Fibroblast of skin of abdomen (primary cell): ENCODE data around the gene SSTR4. TPM values are rescaled to one million over a fixed set of nuclear protein-coding genes. Genes with fewer than 3 reads are reported as not detected.
"Not testable (repeated sequence)": the region's sequence is repeated elsewhere in the genome, so short reads cannot be mapped to it uniquely, and the experiment has no call there.

Experiments
- DNase-seq: peaks from one replicate; pipeline ENCODE4 v3.0.0-alpha.2; 2013
- polyA plus RNA-seq, 2 experiments: library from polyadenylated mRNA; unstranded; fragments of 120-200 nt; gene quantifications; one replicate each; pipeline ENCODE4 v1.2.1, GENCODE V29; 2013; ENCODE audit not compliant: insufficient read length in 2 of 2

Gene SSTR4
- polyA plus RNA-seq (2013, experiment 1 of 2; ENCODE audit: insufficient read length) = not detected
- not detected for polyA plus RNA-seq (2013, experiment 2 of 2; ENCODE audit: insufficient read length)

DNA sequence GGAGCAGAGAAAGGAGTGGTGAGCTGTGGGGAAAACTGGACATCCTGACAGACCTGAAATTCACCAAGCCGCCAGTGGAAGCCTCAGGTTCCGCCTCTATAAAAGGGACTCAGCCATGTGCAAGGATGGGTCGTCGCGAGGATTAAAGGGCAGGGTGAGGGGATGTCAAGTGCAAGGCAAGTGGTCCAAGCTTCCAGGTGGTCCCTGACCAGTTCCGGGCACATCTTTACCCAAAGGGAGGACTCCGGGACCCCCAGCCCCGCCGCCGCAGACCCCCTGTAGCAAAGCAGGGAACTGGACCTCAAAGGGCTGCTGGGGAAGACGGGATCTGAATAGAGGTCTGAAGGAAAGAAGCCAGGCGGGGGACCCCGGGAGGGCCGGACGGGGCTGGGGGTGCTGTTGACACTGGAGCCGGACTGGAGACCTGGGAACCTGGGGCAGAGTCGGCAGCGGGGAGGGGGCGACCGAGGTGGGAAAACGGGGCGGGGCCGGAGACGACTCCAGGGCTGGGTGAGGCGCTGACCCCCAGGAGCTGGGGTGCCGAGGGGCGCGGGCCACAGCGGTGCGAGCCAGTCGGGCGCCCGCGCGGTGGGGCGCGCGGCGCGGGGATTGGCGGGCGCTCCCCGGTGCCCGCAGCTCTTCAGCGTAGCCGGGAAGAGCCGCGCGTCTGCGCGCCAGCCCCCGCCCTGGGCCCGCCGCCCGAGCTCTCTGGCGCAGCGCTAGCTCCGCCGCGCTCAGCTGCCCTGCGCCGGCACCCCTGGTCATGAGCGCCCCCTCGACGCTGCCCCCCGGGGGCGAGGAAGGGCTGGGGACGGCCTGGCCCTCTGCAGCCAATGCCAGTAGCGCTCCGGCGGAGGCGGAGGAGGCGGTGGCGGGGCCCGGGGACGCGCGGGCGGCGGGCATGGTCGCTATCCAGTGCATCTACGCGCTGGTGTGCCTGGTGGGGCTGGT, at the start of gene SSTR4:
SSTR4 (plus strand) TSS at position 592 of the 951 bp plus-strand sequence; CDS start at position 764, 172 bp downstream.
- DNase-seq = no peak

- DNase-seq = no peak
Observed at GRCh38 chr20:22986601-22987000, 48.5 kb upstream of the SSTR4 start.

DNA sequence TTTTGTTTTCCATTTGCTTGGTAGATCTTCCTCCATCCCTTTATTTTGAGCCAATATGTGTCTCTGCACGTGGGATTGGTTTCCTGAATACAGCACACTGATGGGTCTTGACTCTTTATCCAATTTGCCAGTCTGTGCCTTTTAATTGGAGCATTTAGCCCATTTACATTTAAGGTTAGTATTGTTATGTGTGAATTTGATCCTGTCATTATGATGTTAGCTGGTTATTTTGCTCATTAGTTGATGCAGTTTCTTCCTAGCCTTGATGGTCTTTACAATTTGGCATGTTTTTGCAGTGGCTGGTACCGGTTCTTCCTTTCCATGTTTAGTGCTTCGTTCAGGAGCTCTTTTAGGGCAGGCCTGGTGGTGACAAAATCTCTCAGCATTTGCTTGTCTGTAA, 43.7 kb upstream of the SSTR4 start:
- not testable (repeated sequence) for DNase-seq

DNA sequence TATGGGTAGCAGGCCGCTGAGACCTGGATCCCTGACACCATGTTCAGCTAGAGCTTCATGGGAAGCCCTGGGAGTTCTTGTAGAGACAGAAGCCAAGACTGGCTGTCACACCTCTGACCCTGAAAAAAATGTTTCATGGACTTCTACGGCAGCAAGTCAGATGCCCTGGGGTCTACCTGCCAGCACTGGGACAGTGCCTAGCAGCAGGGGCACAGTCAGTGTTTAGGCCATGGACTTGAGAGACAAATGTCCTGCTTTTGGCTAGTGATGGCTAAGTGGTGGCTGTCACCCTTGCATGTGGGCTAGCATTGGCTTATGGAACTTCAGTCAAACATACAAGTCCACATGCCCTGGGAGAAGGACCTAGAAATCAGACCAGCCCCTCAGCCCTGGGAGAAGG, 41.3 kb upstream of the SSTR4 start:
- DNase-seq = no peak

DNA sequence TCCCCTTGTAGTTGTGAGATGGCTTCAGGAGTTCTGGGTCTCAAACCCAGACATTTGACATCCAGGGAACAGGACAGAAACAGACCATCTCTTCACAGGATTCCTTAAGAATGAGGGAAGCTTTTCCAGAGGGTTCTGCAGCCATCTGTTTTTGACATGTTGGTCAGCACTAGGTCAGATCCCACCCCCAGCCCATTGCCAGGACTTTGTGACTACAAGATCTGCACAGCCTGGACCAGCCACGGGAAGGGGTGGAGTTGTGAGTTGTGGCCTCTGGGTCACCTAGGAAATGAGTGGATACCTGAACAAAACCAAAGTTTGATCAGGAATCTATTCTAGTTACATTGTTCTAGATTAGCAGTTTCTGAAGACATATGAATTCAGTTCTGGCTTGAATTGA, 39.2 kb upstream of the SSTR4 start:
- no peak for DNase-seq

DNA sequence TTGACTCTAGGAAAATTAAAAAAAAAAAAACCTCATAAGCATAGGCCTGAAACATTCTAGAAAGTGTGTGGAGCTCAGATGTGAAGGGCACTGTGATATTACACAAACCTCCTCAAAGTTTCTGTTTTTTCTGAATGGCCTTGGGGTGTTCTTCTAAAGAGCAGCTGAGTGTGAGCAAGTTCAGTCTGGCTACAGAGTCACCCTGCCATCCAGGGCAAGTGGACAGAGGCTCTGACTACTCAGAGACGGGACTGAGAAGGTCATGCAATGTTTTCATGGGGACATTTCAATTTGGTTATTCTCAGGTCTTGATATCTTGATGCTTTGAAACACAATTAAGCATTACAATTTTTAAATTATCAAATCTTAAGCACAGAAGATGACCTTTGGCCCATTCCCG, 36.6 kb upstream of the SSTR4 start:
- DNase-seq = no peak

DNA sequence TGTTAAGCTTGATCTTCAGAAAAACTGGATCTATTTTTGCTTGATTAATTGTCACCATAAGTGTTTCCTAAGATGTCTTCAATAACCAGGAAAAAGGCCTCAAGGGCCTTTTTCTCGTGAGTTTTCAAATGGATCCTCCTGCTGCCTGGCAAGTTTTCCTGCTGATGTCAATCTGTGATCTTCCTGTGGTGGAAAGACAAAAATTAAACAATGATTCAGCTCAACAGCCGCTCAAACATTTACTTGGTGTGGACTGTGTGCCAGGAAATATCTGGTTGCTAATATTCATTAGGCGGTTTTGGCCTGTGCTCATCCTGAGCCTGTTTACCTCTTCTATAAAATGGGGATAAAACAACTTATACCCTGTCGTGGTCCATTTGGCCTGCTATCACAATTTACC, 35.4 kb upstream of the SSTR4 start:
- peak; percentile 28 for DNase-seq

DNA sequence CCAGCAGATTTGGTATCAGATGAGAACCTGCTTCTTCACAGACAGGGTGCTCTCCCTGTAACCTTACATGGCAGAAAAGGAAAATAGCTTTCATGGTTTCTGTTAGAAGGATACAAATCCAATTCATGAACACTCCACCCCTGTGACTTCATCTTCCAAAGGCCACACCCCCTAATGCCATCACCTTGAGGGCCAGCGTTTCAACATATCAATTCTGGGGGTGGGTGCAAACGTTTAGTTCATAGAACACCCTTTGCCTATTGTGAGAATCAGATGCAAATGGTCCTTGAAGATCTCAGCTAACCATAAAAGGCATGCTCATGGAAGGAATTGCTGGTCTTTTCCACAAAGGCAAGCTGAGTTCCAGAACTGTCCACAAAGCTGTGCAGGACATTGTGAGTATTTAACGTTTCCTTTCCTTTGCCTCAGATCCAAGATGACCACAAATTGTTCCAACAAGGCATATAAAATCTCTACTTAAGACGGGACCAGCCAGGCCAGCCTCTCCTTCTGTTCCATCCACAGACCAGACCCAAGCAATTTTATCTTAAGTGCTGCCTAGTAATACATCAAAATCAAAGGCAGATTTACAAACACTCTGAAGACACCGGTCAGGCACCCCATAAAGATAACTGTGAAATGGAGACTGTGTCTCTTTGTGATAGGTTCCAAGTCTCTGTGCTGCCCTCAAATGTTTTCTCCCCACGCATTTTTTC, 34.7 kb upstream of the SSTR4 start:
- DNase-seq = no peak

- DNase-seq = no peak
Observed at GRCh38 chr20:23002276-23002675, 32.8 kb upstream of the SSTR4 start.

GRCh38 chr20:23003077-23003635, 32.0 kb upstream of the SSTR4 start:
- no peak for DNase-seq

DNA sequence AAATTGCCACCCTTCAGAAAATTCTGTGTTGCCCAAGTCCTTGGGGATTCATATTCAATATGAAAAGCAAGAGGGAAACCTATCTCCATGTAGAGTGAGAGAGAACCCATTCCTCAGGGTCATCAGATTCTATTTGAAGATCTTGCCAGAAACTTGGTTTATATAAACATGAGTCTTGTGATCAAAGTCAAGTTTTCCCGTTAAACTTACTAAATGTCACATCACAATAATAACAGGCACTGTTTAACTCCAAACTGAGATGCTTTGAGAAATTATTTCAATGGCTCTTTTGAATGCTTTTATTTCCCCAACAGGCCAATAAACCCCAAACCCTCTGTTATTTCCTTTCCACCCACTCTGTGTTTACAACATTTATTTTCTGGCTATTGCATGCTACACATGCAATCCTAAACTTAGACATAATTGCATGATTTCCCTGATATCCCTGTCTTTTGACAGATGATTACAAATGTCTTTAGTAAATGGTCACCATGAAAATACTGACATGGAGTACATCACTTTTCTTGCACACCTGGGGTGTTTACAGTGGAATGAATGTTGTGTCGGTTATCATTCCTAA, 31.1 kb upstream of the SSTR4 start:
- DNase-seq = no peak

- no peak for DNase-seq
Observed at GRCh38 chr20:23005776-23006175, 29.3 kb upstream of the SSTR4 start.

DNA sequence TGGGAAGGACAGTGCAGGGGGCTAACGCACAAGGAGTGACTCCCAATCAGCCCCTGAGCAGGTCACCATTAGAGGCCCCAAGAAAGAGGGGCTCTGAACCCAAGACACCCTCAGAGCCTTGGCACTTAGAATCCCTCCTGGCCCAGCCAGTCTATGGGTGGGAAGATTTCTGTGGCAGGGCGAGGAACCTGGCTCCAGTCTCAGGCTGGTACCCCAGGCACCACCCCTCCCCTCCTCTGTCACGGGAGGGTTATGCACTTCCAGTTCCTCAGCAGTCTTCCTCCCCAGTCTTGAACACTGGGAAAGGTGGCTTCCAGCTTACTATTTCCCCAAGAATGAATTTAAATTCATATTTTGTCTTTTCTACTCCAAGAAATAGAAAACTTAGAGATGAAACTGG, 27.6 kb upstream of the SSTR4 start:
- no peak for DNase-seq

GRCh38 chr20:23007886-23008655, 27.0 kb upstream of the SSTR4 start:
- DNase-seq = no peak

GRCh38 chr20:23008667-23009066, 26.4 kb upstream of the SSTR4 start:
- DNase-seq = no peak

GRCh38 chr20:23009636-23010035, 25.5 kb upstream of the SSTR4 start:
- DNase-seq = no peak

- no peak for DNase-seq
Observed at GRCh38 chr20:23010096-23010495, 25.0 kb upstream of the SSTR4 start.

- no peak for DNase-seq
Observed at GRCh38 chr20:23011008-23011721, 23.9 kb upstream of the SSTR4 start.

DNA sequence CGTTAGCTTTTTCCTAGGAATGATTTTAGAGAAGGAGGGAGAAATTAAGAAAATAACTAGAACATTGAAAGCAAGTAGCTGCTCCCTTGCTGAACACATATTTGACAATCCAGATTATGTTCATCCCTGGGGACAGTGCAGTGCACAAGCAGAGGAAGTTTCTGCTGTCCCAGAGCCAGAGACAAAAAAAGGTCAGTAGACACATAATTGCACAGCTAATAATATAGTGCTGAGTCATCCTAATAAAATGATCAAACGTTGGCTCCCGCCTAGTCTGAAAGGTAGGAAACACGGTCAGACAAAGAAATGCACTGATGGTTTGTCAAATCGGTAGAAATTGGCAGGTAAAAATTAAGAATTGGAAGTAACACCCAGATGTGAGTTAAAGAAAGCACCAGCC, 21.7 kb upstream of the SSTR4 start:
- DNase-seq = no peak

DNA sequence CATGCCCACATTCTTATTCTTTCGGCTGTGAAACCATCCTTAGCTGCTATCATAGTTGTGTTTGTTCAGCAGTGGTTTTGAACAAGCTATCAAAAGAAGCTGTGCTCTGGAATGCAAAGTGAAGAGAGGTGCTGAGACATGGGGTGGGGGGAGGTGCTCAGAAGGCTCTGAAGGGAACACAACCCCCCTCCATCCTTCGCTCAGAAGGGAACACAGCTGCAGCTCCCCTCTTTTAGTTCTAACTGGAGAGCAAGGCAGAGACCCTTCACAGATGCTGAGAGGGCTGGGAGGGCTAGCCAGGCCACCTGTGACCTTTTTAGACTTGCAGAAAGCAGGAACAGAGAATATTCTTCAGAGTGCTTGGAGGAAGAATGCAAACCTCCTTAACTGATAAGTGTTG, 17.6 kb upstream of the SSTR4 start:
- DNase-seq = no peak

- no peak for DNase-seq
Observed at GRCh38 chr20:23018432-23018831, 16.7 kb upstream of the SSTR4 start.
